Measurements from ENCODE around the gene ACCSL.
A peak's percentile ranks its signal among the peaks of the same experiment; 100 is the strongest.

Gene ACCSL

GRCh38 chr11:44047931-44048431 lies at the start of gene ACCSL:
ACCSL (plus strand) TSS chr11:44047981; CDS start chr11:44048037, 56 bp downstream.
- no peak for DNase-seq

- DNase-seq: no peak
Measured at GRCh38 chr11:43998308-43998707, 49.5 kb upstream of the ACCSL start.

- DNase-seq: no peak
Measured at GRCh38 chr11:44000731-44001130, 47.0 kb upstream of the ACCSL start.

- no peak for DNase-seq
Measured at GRCh38 chr11:44002191-44003093, 45.3 kb upstream of the ACCSL start.

- DNase-seq: no peak
Measured at GRCh38 chr11:44003736-44004451, 43.9 kb upstream of the ACCSL start.

- DNase-seq: no peak
Measured at GRCh38 chr11:44004452-44005062, 43.2 kb upstream of the ACCSL start.

GRCh38 chr11:44005063-44005701 lies 42.6 kb upstream of the ACCSL start:
- peak; percentile 19 for DNase-seq

- no peak for DNase-seq
Measured at GRCh38 chr11:44005956-44006355, 41.8 kb upstream of the ACCSL start.

- no peak for DNase-seq
Measured at GRCh38 chr11:44006917-44007361, 40.8 kb upstream of the ACCSL start.

- no peak for DNase-seq
Measured at GRCh38 chr11:44007481-44008087, 40.2 kb upstream of the ACCSL start.

- no peak for DNase-seq
Measured at GRCh38 chr11:44008088-44008501, 39.7 kb upstream of the ACCSL start.

GRCh38 chr11:44008698-44009097 lies 39.1 kb upstream of the ACCSL start:
- DNase-seq: no peak

- no peak for DNase-seq
Measured at GRCh38 chr11:44010789-44011251, 37.0 kb upstream of the ACCSL start.

GRCh38 chr11:44011797-44012196 lies 36.0 kb upstream of the ACCSL start:
- DNase-seq: no peak

GRCh38 chr11:44014968-44015623 lies 32.7 kb upstream of the ACCSL start:
- DNase-seq: no peak

GRCh38 chr11:44015624-44016007 lies 32.2 kb upstream of the ACCSL start:
- DNase-seq: no peak

GRCh38 chr11:44016131-44016530 lies 31.6 kb upstream of the ACCSL start:
- DNase-seq: no peak

GRCh38 chr11:44016546-44017442 lies 31.0 kb upstream of the ACCSL start:
- no peak for DNase-seq

- DNase-seq: no peak
Measured at GRCh38 chr11:44017443-44018126, 30.2 kb upstream of the ACCSL start.

- no peak for DNase-seq
Measured at GRCh38 chr11:44018127-44018521, 29.7 kb upstream of the ACCSL start.
